HG02981 (cell line): Measurements from ENCODE around the gene ENTREP1.
"Not testable (repeated sequence)": the region's sequence is repeated elsewhere in the genome, so short reads cannot be mapped to it uniquely, and the experiment has no call there.

Experiments used
- ATAC-seq: cut with Tn5 transposase; IDR thresholded peaks from one replicate; pipeline ENCODE4 v1.9.1; 2021; ENCODE audit warnings: mild to moderate bottlenecking, moderate library complexity; ENCODE audit not compliant: unreplicated experiment

ENTREP1 gene

GRCh38 chr9:69324549-69325401 lies at the start of gene ENTREP1:
ENTREP1 (plus strand) TSS chr9:69325215; CDS start chr9:69325310, 95 bp downstream.
- peak; percentile 45 for ATAC-seq

DNA sequence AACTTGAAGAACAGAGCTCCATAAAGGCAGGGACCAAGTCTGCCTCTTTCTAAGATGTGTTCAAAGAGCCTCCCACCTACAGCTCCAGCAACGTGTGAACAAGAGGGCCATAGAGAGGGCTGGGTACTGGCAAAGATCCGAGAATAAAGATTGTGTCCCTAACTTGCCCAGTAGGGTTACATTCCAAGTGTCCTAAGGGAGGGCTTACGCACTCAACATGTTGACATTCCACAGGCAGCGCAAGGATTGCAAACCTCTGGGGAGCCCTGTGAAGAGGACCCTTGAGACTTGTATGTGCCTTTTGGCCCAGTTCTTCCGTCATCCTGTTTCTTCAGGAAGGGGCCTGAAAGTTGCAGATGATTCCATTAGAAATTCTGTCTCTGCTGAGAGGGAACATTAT lies 48.2 kb upstream of the ENTREP1 start:
- ATAC-seq: no peak

DNA sequence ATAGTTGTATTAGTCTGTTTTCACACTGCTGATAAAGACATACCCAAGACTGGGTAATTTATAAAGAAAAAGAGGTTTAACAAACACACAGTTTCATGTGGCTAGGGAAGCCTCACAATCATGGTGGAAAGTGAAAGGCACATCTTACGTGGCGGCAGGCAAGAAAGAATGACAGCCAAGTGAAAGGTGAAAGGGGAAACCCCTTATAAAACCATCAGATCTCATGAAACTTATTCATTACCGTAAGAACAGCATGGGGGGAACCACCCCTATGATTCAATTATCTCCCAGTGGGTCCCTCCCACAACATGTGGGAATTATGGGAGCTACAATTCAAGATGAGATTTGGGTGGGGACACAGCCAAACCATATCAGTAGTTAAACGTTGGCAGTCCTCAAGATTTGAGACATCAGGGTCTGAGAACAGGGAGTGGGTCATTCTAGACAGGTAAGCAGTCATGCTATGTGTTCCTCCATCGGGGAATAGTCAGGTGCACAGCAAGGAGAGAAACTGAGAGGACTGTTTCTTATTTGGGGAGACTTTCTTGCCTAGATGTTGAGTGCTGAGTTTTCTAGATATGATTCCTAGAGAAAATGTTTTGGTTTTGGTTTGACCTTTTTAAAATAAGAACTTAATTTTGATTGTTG lies 45.8 kb upstream of the ENTREP1 start:
- ATAC-seq: peak; percentile 72

DNA sequence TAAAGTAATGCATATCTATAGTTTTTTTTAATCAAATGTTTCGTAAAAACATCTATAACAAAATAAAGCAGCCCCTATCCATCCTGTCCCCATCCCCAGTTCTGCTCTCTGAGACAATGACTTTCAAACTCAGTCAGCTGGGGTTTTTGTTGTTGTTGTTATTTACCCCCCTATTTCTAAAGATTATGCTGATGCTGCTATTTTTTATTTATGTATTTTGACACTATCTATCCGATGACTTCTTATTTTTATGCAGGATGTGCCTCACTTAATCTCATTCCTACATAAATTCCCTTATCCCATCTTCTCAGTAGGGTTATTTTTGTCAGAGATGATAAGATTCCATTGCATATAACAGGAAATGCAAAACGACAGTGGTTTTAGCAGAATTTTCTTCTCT lies 45.3 kb upstream of the ENTREP1 start:
- no peak for ATAC-seq

- ATAC-seq: no peak
Observed at GRCh38 chr9:69283003-69283402, 42.0 kb upstream of the ENTREP1 start.

DNA sequence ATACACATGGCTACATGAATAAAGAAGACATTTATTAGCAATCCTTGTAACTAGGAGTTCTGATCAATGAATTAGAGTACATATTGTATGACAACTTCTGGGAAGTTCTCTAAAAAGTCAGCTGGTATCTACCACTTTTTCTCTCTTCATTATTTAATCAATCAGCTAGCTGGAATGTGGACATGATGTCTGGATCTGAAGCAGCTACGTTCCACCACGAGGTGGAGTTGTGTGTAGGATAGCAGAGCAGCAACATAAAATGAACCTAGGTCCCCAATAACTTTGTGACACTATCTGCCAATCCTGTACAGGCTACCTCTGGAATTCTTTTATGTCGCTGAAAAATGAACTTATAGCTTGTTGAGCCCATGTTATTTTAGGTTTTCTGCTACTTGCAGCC lies 32.9 kb upstream of the ENTREP1 start:
- no peak for ATAC-seq

GRCh38 chr9:69293156-69293555 lies 31.9 kb upstream of the ENTREP1 start:
- no peak for ATAC-seq

DNA sequence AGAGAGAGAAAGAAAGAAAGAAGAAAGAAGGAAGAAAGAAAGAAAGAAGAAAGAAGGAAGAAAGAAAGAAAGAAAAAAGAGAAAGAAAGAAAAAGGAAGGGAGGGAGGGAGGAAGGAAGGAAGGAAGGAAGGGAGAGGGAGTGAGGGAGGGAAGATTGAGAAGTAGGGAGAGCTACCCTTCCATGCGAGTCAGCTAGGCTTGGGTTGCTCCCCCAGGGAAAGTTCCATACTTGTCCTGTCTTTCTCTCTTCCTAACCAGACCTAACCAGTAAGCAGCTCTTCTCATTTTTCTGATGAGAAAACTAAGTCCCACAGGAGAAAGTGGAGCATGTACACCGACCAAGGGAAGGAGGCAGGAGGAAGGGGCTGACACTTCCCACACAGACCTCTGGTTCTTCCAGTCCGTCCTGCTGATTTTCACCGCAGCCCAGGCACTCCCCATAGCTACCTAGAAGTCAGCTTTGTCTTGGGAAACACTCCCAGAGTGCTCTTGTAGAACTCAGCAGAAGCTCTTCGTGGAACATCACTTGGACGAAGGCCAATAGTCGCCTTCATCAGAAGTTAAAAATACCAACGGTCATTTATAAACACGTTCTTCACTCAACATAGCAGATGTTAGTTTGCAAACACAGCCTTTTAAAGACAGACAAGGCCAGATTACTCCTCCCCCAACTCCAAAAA lies 29.0 kb upstream of the ENTREP1 start:
- ATAC-seq: no peak

GRCh38 chr9:69297300-69297980 lies 27.6 kb upstream of the ENTREP1 start:
- no peak for ATAC-seq

GRCh38 chr9:69299315-69299714 lies 25.7 kb upstream of the ENTREP1 start:
- no peak for ATAC-seq

- no peak for ATAC-seq
Observed at GRCh38 chr9:69299826-69300225, 25.2 kb upstream of the ENTREP1 start.

- ATAC-seq: no peak
Observed at GRCh38 chr9:69303331-69303730, 21.7 kb upstream of the ENTREP1 start.

GRCh38 chr9:69306895-69307445 lies 18.0 kb upstream of the ENTREP1 start:
- not testable (repeated sequence) for ATAC-seq

- no peak for ATAC-seq
Observed at GRCh38 chr9:69307446-69308205, 17.4 kb upstream of the ENTREP1 start.

DNA sequence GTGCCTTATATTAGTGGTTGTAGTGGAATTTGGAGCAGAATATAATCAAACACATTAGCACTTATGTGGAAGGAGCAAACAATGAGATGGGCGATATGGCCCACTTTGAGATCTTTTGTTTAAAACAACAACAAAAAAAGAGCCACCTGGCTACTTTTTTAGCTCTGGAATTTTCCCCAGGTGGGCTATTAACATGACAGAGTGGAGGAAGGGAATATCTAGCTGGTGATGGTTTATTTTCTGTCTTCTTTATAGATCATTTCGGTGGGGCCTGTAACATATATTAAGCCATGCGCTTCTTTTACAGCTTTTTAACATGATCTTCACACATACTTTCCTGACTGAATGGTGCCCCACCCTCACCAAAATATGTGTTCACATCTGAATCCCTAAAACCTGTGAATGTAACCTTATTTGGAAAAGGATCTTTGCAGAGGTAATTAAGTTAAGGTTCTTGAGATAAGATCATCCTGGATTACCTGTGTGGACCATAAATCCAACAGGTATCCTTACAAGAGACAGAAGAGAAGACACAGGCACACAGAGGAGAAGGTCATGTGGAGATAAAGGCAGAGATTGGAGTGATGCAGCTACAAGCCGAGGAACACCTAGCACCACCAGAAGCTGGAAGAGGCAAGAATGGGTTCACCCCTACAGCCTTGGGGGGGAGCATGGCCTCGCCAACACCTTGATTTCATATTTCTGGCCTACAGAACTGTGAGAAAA lies 16.6 kb upstream of the ENTREP1 start:
- ATAC-seq: no peak

GRCh38 chr9:69313175-69313574 lies 11.8 kb upstream of the ENTREP1 start:
- ATAC-seq: no peak

- ATAC-seq: no peak
Observed at GRCh38 chr9:69314547-69314946, 10.5 kb upstream of the ENTREP1 start.

DNA sequence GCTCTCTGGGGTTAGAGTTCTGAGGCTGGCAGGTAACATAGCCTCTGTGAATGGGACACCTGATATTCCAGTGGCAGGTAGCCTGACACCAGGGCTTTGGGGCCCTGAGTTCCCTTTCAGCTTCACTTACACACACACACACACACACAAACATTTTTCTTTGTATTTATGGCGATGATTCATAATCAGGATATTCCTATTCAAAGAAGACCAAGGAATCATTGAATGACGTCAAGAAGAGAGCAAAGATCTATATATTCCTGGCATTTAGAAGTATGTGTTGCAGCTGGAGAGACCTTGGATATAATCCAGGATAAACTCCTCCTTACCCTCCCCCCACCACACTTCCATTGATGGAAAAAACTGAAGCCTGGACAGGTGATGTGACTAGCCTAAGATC lies 7.9 kb upstream of the ENTREP1 start:
- ATAC-seq: no peak

- peak; percentile 89 for ATAC-seq
Observed at GRCh38 chr9:69317894-69318293, 7.1 kb upstream of the ENTREP1 start.
